Measurements from ENCODE around the gene SLC66A1.

The SLC66A1 gene

GRCh38 chr1:19307794-19308508 is 4.2 kb upstream of the SLC66A1 start:
- Histone ChIP-seq H3K79me2 (ENCODE audit: insufficient read depth, low read length) (no peaks in the 10 kb centered on the region), H3K9me2 (ENCODE audit: low read depth, low read length) (no peaks in the 10 kb centered on the region), H3F3A (ENCODE audit: insufficient read depth, low read length) (no peaks in the 10 kb centered on the region), H3K27ac (ENCODE audit: low read depth, low read length, poor library complexity, severe bottlenecking) (no peak overlapping the region), H3K4me2 (ENCODE audit: low read length) (no peak overlapping the region), H3K36me3 (ENCODE audit: insufficient read depth, low read length) (peaks cover 52% of the 10 kb centered on the region), H3K9me3 (ENCODE audit: low read length) (no peaks in the 10 kb centered on the region), H3K4me3 (ENCODE audit: low read depth, low read length, poor library complexity, severe bottlenecking) (no peak overlapping the region), H4K20me1 (ENCODE audit: insufficient read depth, low read length) (no peaks in the 10 kb centered on the region), H2AFZ (ENCODE audit: low read length) (no peak overlapping the region), H3K27me3 (ENCODE audit: insufficient read depth, low read length) (no peaks in the 10 kb centered on the region), H3K9ac (ENCODE audit: low read length) (no peak overlapping the region), H3K4me1 (ENCODE audit: insufficient read depth, low read length, severe bottlenecking) (peaks cover 17% of the 10 kb centered on the region)
- TF ChIP-seq EZH2 (IDR thresholded peaks at IDR 0.05; ENCODE audit: borderline replicate concordance, low read length): no peak
- no peak for TF ChIP-seq CTCF (IDR thresholded peaks at IDR 0.05; ENCODE audit: low read length)

- Histone ChIP-seq H3K4me2 (ENCODE audit: low read length) (no peak overlapping the region), H4K20me1 (ENCODE audit: insufficient read depth, low read length) (no peaks in the 10 kb centered on the region), H3K9me3 (ENCODE audit: low read length) (no peaks in the 10 kb centered on the region), H3K27ac (ENCODE audit: low read depth, low read length, poor library complexity, severe bottlenecking) (no peak overlapping the region), H3F3A (ENCODE audit: insufficient read depth, low read length) (no peaks in the 10 kb centered on the region), H3K4me1 (ENCODE audit: insufficient read depth, low read length, severe bottlenecking) (peaks cover 22% of the 10 kb centered on the region), H3K79me2 (ENCODE audit: insufficient read depth, low read length) (no peaks in the 10 kb centered on the region), H3K36me3 (ENCODE audit: insufficient read depth, low read length) (peaks cover 46% of the 10 kb centered on the region), H2AFZ (ENCODE audit: low read length) (no peak overlapping the region), H3K4me3 (ENCODE audit: low read depth, low read length, poor library complexity, severe bottlenecking) (no peak overlapping the region), H3K9me2 (ENCODE audit: low read depth, low read length) (no peaks in the 10 kb centered on the region), H3K27me3 (ENCODE audit: insufficient read depth, low read length) (no peaks in the 10 kb centered on the region), H3K9ac (ENCODE audit: low read length) (no peak overlapping the region)
- TF ChIP-seq CTCF (IDR thresholded peaks at IDR 0.05; ENCODE audit: low read length) (no peak), EZH2 (IDR thresholded peaks at IDR 0.05; ENCODE audit: borderline replicate concordance, low read length) (no peak)
Observed at GRCh38 chr1:19308509-19308907, 3.6 kb upstream of the SLC66A1 start.

- no peak overlapping the region for H3K4me3 ChIP-seq (ENCODE audit: low read depth, low read length, poor library complexity, severe bottlenecking)
- H3K9ac ChIP-seq (ENCODE audit: low read length): no peak overlapping the region
- no peak overlapping the region for H3K27ac ChIP-seq (ENCODE audit: low read depth, low read length, poor library complexity, severe bottlenecking)
- H3K9me2 ChIP-seq (ENCODE audit: low read depth, low read length): no peaks in the 10 kb centered on the region
- TF ChIP-seq EZH2 (IDR thresholded peaks at IDR 0.05; ENCODE audit: borderline replicate concordance, low read length): no peak
- no peak for TF ChIP-seq CTCF (IDR thresholded peaks at IDR 0.05; ENCODE audit: low read length)
- H3K9me3 ChIP-seq (ENCODE audit: low read length): no peaks in the 10 kb centered on the region
- peaks cover 38% of the 10 kb centered on the region for H3K36me3 ChIP-seq (ENCODE audit: insufficient read depth, low read length)
- no peaks in the 10 kb centered on the region for H3F3A ChIP-seq (ENCODE audit: insufficient read depth, low read length)
- no peaks in the 10 kb centered on the region for H4K20me1 ChIP-seq (ENCODE audit: insufficient read depth, low read length)
- no peak overlapping the region for H3K4me2 ChIP-seq (ENCODE audit: low read length)
- no peak overlapping the region for H2AFZ ChIP-seq (ENCODE audit: low read length)
- peaks cover 30% of the 10 kb centered on the region for H3K4me1 ChIP-seq (ENCODE audit: insufficient read depth, low read length, severe bottlenecking)
- H3K79me2 ChIP-seq (ENCODE audit: insufficient read depth, low read length): no peaks in the 10 kb centered on the region
- H3K27me3 ChIP-seq (ENCODE audit: insufficient read depth, low read length): no peaks in the 10 kb centered on the region
Observed at GRCh38 chr1:19309123-19309813, 2.9 kb upstream of the SLC66A1 start.

Measured in OCI-LY1 (cell line).